ENCODE data around the gene DBN1.

- TF ChIP-seq POLR2A (IDR thresholded peaks at IDR 0.05), result no peak
- TF ChIP-seq CTCF (IDR thresholded peaks at IDR 0.05 in 8 of 11, conservative IDR thresholded peaks at IDR 0.05 in 3 of 11), result no peak
These were observed 29.5 kb upstream of the DBN1 start for GRCh38 chr5:177502886-177503285.
